Measurements from ENCODE around the gene USP40.

DNA sequence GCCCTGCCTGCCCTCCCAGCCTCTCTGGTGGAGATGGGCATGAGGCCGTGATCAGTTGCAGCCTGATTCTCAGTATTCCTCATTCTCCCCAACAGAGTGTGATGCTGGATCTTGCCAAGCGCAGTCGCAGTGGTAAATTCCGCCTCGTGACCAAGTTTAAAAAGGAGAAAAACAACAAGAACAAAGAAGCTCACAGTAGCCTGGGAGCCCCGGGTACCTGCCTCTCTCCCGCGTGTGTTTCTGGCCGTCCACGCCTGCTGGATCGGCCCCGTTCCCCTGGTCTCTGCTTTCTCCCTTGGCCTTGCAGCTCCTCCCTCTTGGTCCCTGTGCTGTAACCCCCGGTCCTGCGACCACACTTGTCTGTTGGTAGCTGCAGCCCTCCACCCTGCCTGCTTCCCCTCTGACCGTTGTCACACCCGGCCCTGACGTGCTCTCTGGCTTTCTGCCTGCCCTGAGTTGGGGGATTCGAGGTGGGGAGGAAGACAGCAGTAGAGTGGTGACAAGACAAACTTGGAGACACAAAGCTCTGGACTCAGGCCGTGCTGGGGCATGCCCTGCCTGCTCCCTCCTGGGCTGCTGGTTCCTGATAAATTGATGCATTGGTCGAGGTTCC is 99.5 kb downstream of the USP40 start:
- TF ChIP-seq, protein P1, sequence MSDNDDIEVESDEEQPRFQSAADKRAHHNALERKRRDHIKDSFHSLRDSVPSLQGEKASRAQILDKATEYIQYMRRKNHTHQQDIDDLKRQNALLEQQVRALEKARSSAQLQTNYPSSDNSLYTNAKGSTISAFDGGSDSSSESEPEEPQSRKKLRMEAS (IDR thresholded peaks at IDR 0.05; ENCODE audit: low read depth, low read length) = no peak
- TF ChIP-seq, protein P2, sequence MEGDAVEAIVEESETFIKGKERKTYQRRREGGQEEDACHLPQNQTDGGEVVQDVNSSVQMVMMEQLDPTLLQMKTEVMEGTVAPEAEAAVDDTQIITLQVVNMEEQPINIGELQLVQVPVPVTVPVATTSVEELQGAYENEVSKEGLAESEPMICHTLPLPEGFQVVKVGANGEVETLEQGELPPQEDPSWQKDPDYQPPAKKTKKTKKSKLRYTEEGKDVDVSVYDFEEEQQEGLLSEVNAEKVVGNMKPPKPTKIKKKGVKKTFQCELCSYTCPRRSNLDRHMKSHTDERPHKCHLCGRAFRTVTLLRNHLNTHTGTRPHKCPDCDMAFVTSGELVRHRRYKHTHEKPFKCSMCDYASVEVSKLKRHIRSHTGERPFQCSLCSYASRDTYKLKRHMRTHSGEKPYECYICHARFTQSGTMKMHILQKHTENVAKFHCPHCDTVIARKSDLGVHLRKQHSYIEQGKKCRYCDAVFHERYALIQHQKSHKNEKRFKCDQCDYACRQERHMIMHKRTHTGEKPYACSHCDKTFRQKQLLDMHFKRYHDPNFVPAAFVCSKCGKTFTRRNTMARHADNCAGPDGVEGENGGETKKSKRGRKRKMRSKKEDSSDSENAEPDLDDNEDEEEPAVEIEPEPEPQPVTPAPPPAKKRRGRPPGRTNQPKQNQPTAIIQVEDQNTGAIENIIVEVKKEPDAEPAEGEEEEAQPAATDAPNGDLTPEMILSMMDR (IDR thresholded peaks at IDR 0.05; ENCODE audit: low read depth, low read length) = no peak
- TF ChIP-seq POLR2A (IDR thresholded peaks at IDR 0.05; ENCODE audit: extremely low read depth, insufficient read length) (no peak), MYC (IDR thresholded peaks at IDR 0.05; ENCODE audit: low read depth, low read length) (no peak)

Measured in NB4 (cell line).